SK-N-SH treated with all-trans-retinoic acid at 6 μM for 48 hours (cell line): Measurements from ENCODE around the gene RTN4R.

ENCODE experiments used
- ARNTL ChIP-seq: fragments of 450-650 bp; formaldehyde crosslinking; IDR thresholded peaks from 2 replicates; pipeline ENCODE4 v1.5.0; 2020; ENCODE audit warnings: low read depth, mild to moderate bottlenecking, moderate library complexity, borderline replicate concordance
- CREB5 ChIP-seq: fragments of 250-450 bp; sonication (Bioruptor Pico); IDR thresholded peaks from 2 replicates; pipeline ENCODE4 v1.5.1; 2020; ENCODE audit warnings: low read depth, mild to moderate bottlenecking, moderate library complexity
- CSDC2 ChIP-seq: fragments of 250-450 bp; sonication (Bioruptor Pico); IDR thresholded peaks from 2 replicates; pipeline ENCODE4 v1.5.0; 2020; ENCODE audit warnings: mild to moderate bottlenecking, moderate library complexity
- CSRNP3 ChIP-seq: fragments of 250-450 bp; sonication (Bioruptor Pico); IDR thresholded peaks from 2 replicates; pipeline ENCODE4 v1.5.1; 2021; ENCODE audit warnings: mild to moderate bottlenecking, moderate library complexity
- ISL1 ChIP-seq: fragments of 250-450 bp; sonication (Bioruptor Pico); IDR thresholded peaks from 2 replicates; pipeline ENCODE4 v2.1.2; 2022; ENCODE audit warnings: mild to moderate bottlenecking, moderate library complexity
- PATZ1 ChIP-seq: fragments of 250-450 bp; sonication (Bioruptor Pico); IDR thresholded peaks from 2 replicates; pipeline ENCODE4 v1.8.0; 2020; ENCODE audit warnings: mild to moderate bottlenecking, moderate library complexity, borderline replicate concordance
- POU6F1 ChIP-seq: fragments of 250-450 bp; sonication (Bioruptor Pico); IDR thresholded peaks from 2 replicates; pipeline ENCODE4 v1.8.0; 2021; ENCODE audit warnings: low read depth, mild to moderate bottlenecking, moderate library complexity, borderline replicate concordance
- PPARA ChIP-seq: fragments of 250-450 bp; sonication (Bioruptor Pico); IDR thresholded peaks from 2 replicates; pipeline ENCODE4 v1.5.0; 2020; ENCODE audit warnings: mild to moderate bottlenecking, borderline replicate concordance
- RARB ChIP-seq: fragments of 250-450 bp; sonication (Bioruptor Pico); IDR thresholded peaks from 2 replicates; pipeline ENCODE4 v1.8.0; 2021; ENCODE audit warnings: mild to moderate bottlenecking, moderate library complexity
- ZFP3 ChIP-seq: fragments of 250-450 bp; sonication (Bioruptor Pico); IDR thresholded peaks from 2 replicates; pipeline ENCODE4 v1.5.0; 2020; ENCODE audit warnings: mild to moderate bottlenecking, moderate library complexity
- ZFP30 ChIP-seq: fragments of 450-650 bp; formaldehyde crosslinking; IDR thresholded peaks from 2 replicates; pipeline ENCODE4 v1.5.0; 2022; ENCODE audit warnings: mild to moderate bottlenecking, moderate library complexity
- ZNF565 ChIP-seq: fragments of 450-650 bp; formaldehyde crosslinking; conservative IDR thresholded peaks from 2 replicates; pipeline ENCODE4 v1.5.0; 2020; ENCODE audit warnings: low read depth, mild to moderate bottlenecking, moderate library complexity
- ZNF70 ChIP-seq: fragments of 450-650 bp; formaldehyde crosslinking; IDR thresholded peaks from 2 replicates; pipeline ENCODE4 v1.5.0; 2020; ENCODE audit warnings: mild to moderate bottlenecking, moderate library complexity

- no peak for TF ChIP-seq ZNF70 (CRISPR knock-in tag)
- TF ChIP-seq ZNF565 (CRISPR knock-in tag): no peak
- no peak for TF ChIP-seq ZFP30
- no peak for TF ChIP-seq ISL1 (CRISPR knock-in tag)
- TF ChIP-seq CREB5 (CRISPR knock-in tag): no peak
- TF ChIP-seq PATZ1 (CRISPR knock-in tag): no peak
- TF ChIP-seq ZFP3 (CRISPR knock-in tag): no peak
- TF ChIP-seq RARB (CRISPR knock-in tag): no peak
- no peak for TF ChIP-seq ARNTL
- no peak for TF ChIP-seq PPARA (CRISPR knock-in tag)
- TF ChIP-seq POU6F1 (CRISPR knock-in tag): no peak
- no peak for TF ChIP-seq CSDC2 (CRISPR knock-in tag)
- no peak for TF ChIP-seq CSRNP3 (CRISPR knock-in tag)
Observed at GRCh38 chr22:20232237-20232598, 35.9 kb downstream of the RTN4R start.
